T-cell (primary cell): Measurements from ENCODE around the gene NCLN. TPM values are rescaled to one million over a fixed set of nuclear protein-coding genes. Genes with fewer than 3 reads are reported as not detected.
A peak's percentile ranks its signal among the peaks of the same experiment; 100 is the strongest.

Source experiments
- ATAC-seq, 4 experiments: fragments of 200-7000 bp in 3 of 4; fragments of 150-1000 bp in 1 of 4; cut with Tn5 transposase; replicated peaks in 1 of 4; 1 replicate in 3 of 4; 2 replicates in 1 of 4; pipeline ENCODE4 v1.10.0; 2021; ENCODE audit warnings: moderate library complexity in 3 of 4, mild to moderate bottlenecking in 2 of 4, moderate number of reproducible peaks in 1 of 4
- CTCF ChIA-PET, 2 donors: fragments of 300-600 bp; sonication (Branson Sonifier 250); formaldehyde crosslinking; loops; one replicate each; lab custom pipeline; 2022; ENCODE audit warnings: antibody characterized with exemption in 2 of 2; lab: Charles Lee
- POLR2A ChIA-PET, 2 donors: fragments of 300-600 bp; sonication (Branson Sonifier 250); formaldehyde crosslinking; loops; one replicate each; lab custom pipeline; 2022; ENCODE audit warnings: antibody characterized with exemption in 2 of 2; lab: Charles Lee
- DNase-seq, 35 experiments: peaks; one replicate each; pipeline versions ENCODE4 v3.0.0 to v3.0.0-alpha.2; 2013 to 2023
- H3K27ac ChIP-seq: one replicate; pipeline ENCODE4 v1.5.1; 2013; ENCODE audit warnings: low read length
- H3K27me3 ChIP-seq, 2 experiments: replicated peaks in 1 of 2; 1 replicate in 1 of 2; 2 replicates in 1 of 2; pipeline versions ENCODE4 v1.6.1 to v1.7.0; 2013; ENCODE audit warnings: low read length in 1 of 2, mixed read lengths in 1 of 2; ENCODE audit not compliant: control insufficient read depth in 2 of 2, insufficient read depth in 2 of 2; ENCODE audit errors: extremely low read depth in 1 of 2
- H3K36me3 ChIP-seq, 2 donors: 1 replicate in 1 of 2; 2 replicates in 1 of 2; pipeline versions ENCODE4 v1.6.1 to v1.7.0; 2013; ENCODE audit warnings: low read length in 1 of 2; ENCODE audit not compliant: control insufficient read depth in 2 of 2, insufficient read depth in 1 of 2; ENCODE audit errors: extremely low read depth in 1 of 2
- H3K4me1 ChIP-seq, 2 experiments: 1 replicate in 1 of 2; 2 replicates in 1 of 2; pipeline versions ENCODE4 v1.6.1 to v1.7.0; 2013; ENCODE audit warnings: low read length in 2 of 2, mixed read lengths in 1 of 2; ENCODE audit not compliant: insufficient read depth in 2 of 2, control insufficient read depth in 1 of 2; ENCODE audit errors: extremely low read depth in 1 of 2
- H3K4me3 ChIP-seq, 2 donors: 1 replicate in 1 of 2; 2 replicates in 1 of 2; pipeline versions ENCODE4 v1.5.1 to v1.7.0; 2013; ENCODE audit warnings: mild to moderate bottlenecking in 2 of 2, low read length in 1 of 2, moderate library complexity in 1 of 2; ENCODE audit not compliant: control insufficient read depth in 1 of 2; ENCODE audit errors: extremely low read depth in 1 of 2
- H3K9me3 ChIP-seq: 2 replicates; pipeline ENCODE4 v1.7.0; 2013
- H3K27ac Mint-ChIP-seq, 2 donors: one replicate each; pipeline ENCODE4 v1.8.0; 2020 to 2021; ENCODE audit warnings: mild to moderate bottlenecking in 2 of 2, mixed read lengths in 2 of 2
- H3K27me3 Mint-ChIP-seq, 2 donors: one replicate each; pipeline ENCODE4 v1.8.0; 2021 to 2022; ENCODE audit warnings: mixed read lengths in 2 of 2
- H3K36me3 Mint-ChIP-seq: one replicate; pipeline ENCODE4 v1.8.0; 2021; ENCODE audit warnings: mixed read lengths
- H3K4me1 Mint-ChIP-seq, 3 donors: one replicate each; pipeline ENCODE4 v1.8.0; 2020 to 2022; ENCODE audit warnings: mixed read lengths in 3 of 3, mild to moderate bottlenecking in 1 of 3
- H3K4me3 Mint-ChIP-seq, 3 donors: one replicate each; pipeline ENCODE4 v1.8.0; 2020 to 2022; ENCODE audit warnings: mild to moderate bottlenecking in 3 of 3, mixed read lengths in 3 of 3, moderate library complexity in 3 of 3
- H3K9me3 Mint-ChIP-seq, 3 donors: one replicate each; pipeline ENCODE4 v1.8.0; 2020 to 2022; ENCODE audit warnings: mixed read lengths in 3 of 3
- WGBS: methylation state at CpG from one replicate; pipeline ENCODE4 v1.1.5; 2013; ENCODE audit warnings: missing lambda C conversion rate; ENCODE audit not compliant: insufficient coverage; 5-methylcytosine and 5-hydroxymethylcytosine counted together
- total RNA-seq, 35 experiments: library from RNA in 6 of 35; stranded (reverse) in 6 of 35; fragments of 120-200 nt in 1 of 35; gene quantifications; one replicate each; pipeline versions ENCODE4 v1.2.1 to v1.2.4 and lab custom pipeline; 2013 to 2026

Gene NCLN
- total RNA-seq, 5 donors from 2014 or later (not counting 1 experiment from before 2014, with no cell fraction given) = 47.2 to 69.5 (median 61.0) TPM

- ATAC-seq (no peak), DNase-seq (no peak)
- Histone ChIP-seq H3K4me3 (no peak overlapping the region), H3K9me3 (no peaks in the 10 kb centered on the region), H3K27me3 (peaks cover 0 to 7% of the 10 kb centered on the region in 2 experiments), H3K36me3 (peaks cover 20 to 30% of the 10 kb centered on the region in 2 donors), H3K27ac (no peak overlapping the region), H3K4me1 (peaks cover 0 to 3% of the 10 kb centered on the region in 2 experiments)
- Mint-ChIP-seq H3K36me3 (peaks cover 3% of the 10 kb centered on the region), H3K27ac (no peak overlapping the region), H3K27me3 (no peaks in the 10 kb centered on the region), H3K9me3 (no peaks in the 10 kb centered on the region), H3K4me1 (peaks cover 0 to 3% (median 0%) of the 10 kb centered on the region in 3 donors), H3K4me3 (no peak overlapping the region)
- CTCF ChIA-PET = no interaction called here
- POLR2A ChIA-PET = no interaction called here
- 97% methylated on average over 38 of the region's 43 CpGs for WGBS
Observed at GRCh38 chr19:3207461-3208242, 21.9 kb downstream of the NCLN start.

DNA sequence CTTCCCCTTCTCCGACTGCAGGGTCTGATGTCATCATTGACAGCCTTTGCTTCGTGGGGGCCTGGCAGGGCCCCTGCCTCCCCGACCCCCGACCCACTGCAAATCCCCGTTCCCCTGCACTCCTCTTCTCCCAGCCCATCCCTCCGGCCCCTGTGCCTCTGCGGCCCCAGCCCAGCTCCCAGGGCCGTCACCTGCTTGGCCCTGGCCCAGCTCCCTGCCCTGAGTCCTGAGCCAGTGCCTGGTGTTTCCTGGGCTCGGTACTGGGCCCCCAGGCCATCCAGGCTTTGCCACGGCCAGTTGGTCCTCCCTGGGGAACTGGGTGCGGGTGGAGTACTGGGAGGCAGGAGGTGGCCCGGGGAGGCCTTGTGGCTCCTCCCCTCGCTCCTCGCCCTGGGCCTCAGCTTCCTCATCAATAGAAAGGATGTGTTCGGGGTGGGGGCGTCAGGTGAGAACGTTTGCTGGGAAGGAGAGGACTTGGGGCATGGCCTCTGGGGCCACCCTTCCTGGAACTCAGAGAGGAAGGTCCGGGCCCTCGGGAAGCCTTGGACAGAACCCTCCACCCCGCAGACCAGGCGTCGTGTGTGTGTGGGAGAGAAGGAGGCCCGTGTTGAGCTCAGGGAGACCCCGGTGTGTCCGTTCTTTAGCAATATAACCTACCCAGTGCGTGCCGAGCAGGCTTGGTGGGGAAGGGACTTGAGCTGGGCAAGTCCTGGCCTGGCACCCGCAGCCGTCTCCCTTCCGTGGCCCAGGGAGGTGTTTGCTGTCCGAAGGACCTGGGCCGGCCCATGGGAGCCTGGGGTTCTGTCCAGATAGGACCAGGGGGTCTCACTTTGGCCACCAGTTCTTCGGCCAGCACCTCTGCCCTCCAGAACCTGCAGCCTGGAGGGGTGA, 22.8 kb downstream of the NCLN start:
- H3K27me3 Mint-ChIP-seq = no peaks in the 10 kb centered on the region
- ATAC-seq (no peak), DNase-seq (no peak)
- peaks cover 0 to 3% of the 10 kb centered on the region in 2 experiments for H3K4me1 ChIP-seq
- peaks cover 20 to 30% of the 10 kb centered on the region in 2 donors for H3K36me3 ChIP-seq
- H3K4me1 Mint-ChIP-seq = peaks cover 0 to 3% (median 0%) of the 10 kb centered on the region in 3 donors
- H3K4me3 ChIP-seq = no peak overlapping the region
- H3K27ac ChIP-seq = no peak overlapping the region
- peaks cover 3% of the 10 kb centered on the region for H3K36me3 Mint-ChIP-seq
- no peak overlapping the region for H3K4me3 Mint-ChIP-seq
- peaks cover 0 to 7% of the 10 kb centered on the region in 2 experiments for H3K27me3 ChIP-seq
- WGBS = 93% methylated on average over 14 of the region's 33 CpGs
- ChIA-PET POLR2A (no interaction called here), CTCF (interaction anchor here in 1 of 2 donors (0.5 kb wide), 1 partner anchor 191 kb away, joined by 7 read pairs; no protein-coding TSS in a partner anchor)
- no peaks in the 10 kb centered on the region for H3K9me3 Mint-ChIP-seq
- no peaks in the 10 kb centered on the region for H3K9me3 ChIP-seq
- no peak overlapping the region for H3K27ac Mint-ChIP-seq

GRCh38 chr19:3210347-3211017, 24.8 kb downstream of the NCLN start:
- no peak overlapping the region for H3K4me3 Mint-ChIP-seq
- ATAC-seq = peak; percentile 78 to 89 (median 86)
- H3K36me3 Mint-ChIP-seq = peaks cover 3% of the 10 kb centered on the region
- 49% methylated on average over 19 of the region's 20 CpGs for WGBS
- no peaks in the 10 kb centered on the region for H3K9me3 Mint-ChIP-seq
- no peaks in the 10 kb centered on the region for H3K9me3 ChIP-seq
- no peaks in the 10 kb centered on the region for H3K27me3 Mint-ChIP-seq
- CTCF ChIA-PET = interaction anchor here (0.6 to 0.7 kb wide), 3 partner anchors 66 to 1029 kb away, joined by 3 read pairs; no protein-coding TSS in a partner anchor
- H3K27ac Mint-ChIP-seq = no peak overlapping the region
- POLR2A ChIA-PET = no interaction called here
- DNase-seq = peak in 34 of 35 experiments; percentile 27 to 74 (median 57)
- H3K4me3 ChIP-seq = no peak overlapping the region
- H3K4me1 Mint-ChIP-seq = peaks cover 0 to 3% (median 0%) of the 10 kb centered on the region in 3 donors
- peaks cover 0 to 7% of the 10 kb centered on the region in 2 experiments for H3K27me3 ChIP-seq
- peaks cover 20% of the 10 kb centered on the region in 2 donors for H3K36me3 ChIP-seq
- H3K4me1 ChIP-seq = peaks cover 0 to 3% of the 10 kb centered on the region in 2 experiments
- no peak overlapping the region for H3K27ac ChIP-seq

GRCh38 chr19:3211191-3211590, 25.5 kb downstream of the NCLN start:
- Mint-ChIP-seq H3K27ac (no peak overlapping the region), H3K36me3 (peaks cover 3% of the 10 kb centered on the region), H3K4me1 (peaks cover 0 to 3% (median 0%) of the 10 kb centered on the region in 3 donors), H3K4me3 (no peak overlapping the region), H3K27me3 (no peaks in the 10 kb centered on the region), H3K9me3 (no peaks in the 10 kb centered on the region)
- POLR2A ChIA-PET = no interaction called here
- 84% methylated on average over 10 of the region's 12 CpGs for WGBS
- CTCF ChIA-PET = interaction anchor here (0.7 kb wide), 3 partner anchors 66 to 249 kb away, joined by 3 read pairs; no protein-coding TSS in a partner anchor
- Histone ChIP-seq H3K9me3 (no peaks in the 10 kb centered on the region), H3K36me3 (peaks cover 16 to 20% of the 10 kb centered on the region in 2 donors), H3K4me3 (no peak overlapping the region), H3K4me1 (peaks cover 0 to 3% of the 10 kb centered on the region in 2 experiments), H3K27ac (no peak overlapping the region), H3K27me3 (peaks cover 0 to 7% of the 10 kb centered on the region in 2 experiments)
- DNase-seq (no peak), ATAC-seq (no peak)

DNA sequence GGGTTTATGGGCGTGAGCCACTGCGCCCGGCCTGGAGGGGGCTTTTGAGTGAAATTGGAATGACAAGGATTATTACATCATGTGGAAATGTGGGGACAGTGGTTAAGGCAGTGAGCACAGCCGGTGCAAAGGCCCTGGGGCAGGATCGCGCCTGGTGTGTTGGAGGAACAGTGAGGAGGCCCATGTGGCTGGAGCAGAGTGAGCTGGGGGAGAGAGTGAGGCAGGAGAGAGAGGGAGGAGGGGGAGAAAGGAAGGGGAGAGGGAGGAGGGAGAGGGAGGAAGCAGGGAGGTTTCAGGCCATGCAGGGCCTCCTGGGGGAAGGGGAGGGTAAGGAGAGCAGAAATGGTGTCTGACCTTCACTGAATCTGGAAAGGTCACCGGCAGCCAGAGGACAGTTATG, 27.4 kb downstream of the NCLN start:
- H3K4me1 Mint-ChIP-seq = peaks cover 0 to 3% (median 0%) of the 10 kb centered on the region in 3 donors
- no peak overlapping the region for H3K4me3 Mint-ChIP-seq
- no peaks in the 10 kb centered on the region for H3K9me3 ChIP-seq
- H3K27ac Mint-ChIP-seq = no peak overlapping the region
- peaks cover 0 to 10% of the 10 kb centered on the region in 2 experiments for H3K27me3 ChIP-seq
- no peaks in the 10 kb centered on the region for H3K27me3 Mint-ChIP-seq
- CTCF ChIA-PET = interaction anchor here in 1 of 2 donors (0.6 to 0.7 kb wide), 2 partner anchors 16 to 662 kb away, joined by 3 to 7 read pairs; no protein-coding TSS in a partner anchor
- DNase-seq (no peak), ATAC-seq (no peak)
- H3K4me3 ChIP-seq = no peak overlapping the region
- peaks cover 3 to 13% of the 10 kb centered on the region in 2 donors for H3K36me3 ChIP-seq
- POLR2A ChIA-PET = no interaction called here
- H3K36me3 Mint-ChIP-seq = peaks cover 3% of the 10 kb centered on the region
- H3K9me3 Mint-ChIP-seq = no peaks in the 10 kb centered on the region
- H3K4me1 ChIP-seq = peaks cover 0 to 3% of the 10 kb centered on the region in 2 experiments
- no peak overlapping the region for H3K27ac ChIP-seq
- WGBS = 95% methylated on average over 3 of the region's 7 CpGs
